Measurements from ENCODE around the gene ZPLD1. TPM values are rescaled to one million over a fixed set of nuclear protein-coding genes. Genes with fewer than 3 reads are reported as not detected.

The ZPLD1 gene
- total RNA-seq, 2 experiments from 2014 or later = not detected

DNA sequence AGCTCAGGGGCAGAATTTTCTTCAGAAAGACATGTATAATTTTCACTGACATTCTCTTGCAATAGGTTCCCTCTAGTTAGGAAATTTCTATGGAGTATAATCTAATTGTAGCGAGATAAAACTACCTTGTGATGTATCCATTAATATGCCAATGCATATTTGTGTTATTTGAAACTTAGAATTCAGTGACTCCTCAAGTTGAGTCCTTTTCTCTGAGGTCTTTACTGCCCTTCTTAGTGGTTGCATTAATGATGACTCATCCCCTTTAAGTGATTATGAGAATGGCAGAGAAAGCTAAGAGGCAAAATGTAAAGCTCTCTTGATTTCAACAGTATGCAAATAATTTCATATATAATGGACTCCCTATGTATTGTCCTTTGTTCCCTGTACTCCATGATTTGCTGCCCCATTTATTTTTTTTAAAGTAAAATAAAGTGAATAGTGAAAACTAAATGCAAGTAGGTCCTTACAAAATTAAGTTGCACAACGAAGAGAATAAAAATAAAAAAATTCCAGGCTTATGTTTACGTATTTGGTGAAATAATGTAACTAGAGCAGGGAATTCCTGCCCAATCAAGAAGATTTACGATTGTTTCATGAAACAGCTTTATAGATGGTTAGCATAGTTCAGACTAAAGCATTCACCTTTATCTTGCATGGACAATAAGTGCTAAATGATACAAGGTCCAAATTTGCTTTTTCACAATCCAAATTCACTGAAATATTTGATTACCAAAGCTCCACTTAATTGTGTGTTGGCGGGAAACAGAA, 78.1 kb downstream of the ZPLD1 start:
- no peaks in the 10 kb centered on the region for H3K9me3 Mint-ChIP-seq
- H3K4me3 Mint-ChIP-seq = no peak overlapping the region
- no peaks in the 10 kb centered on the region for H3K4me1 Mint-ChIP-seq
- H3K27me3 Mint-ChIP-seq = peaks cover 9% of the 10 kb centered on the region
- no peak for DNase-seq
- POLR2A ChIA-PET = no interaction called here
- H3K27ac Mint-ChIP-seq = no peak overlapping the region
- ATAC-seq (ENCODE audit: low read depth) = no peak
- no peaks in the 10 kb centered on the region for H3K36me3 Mint-ChIP-seq

DNA sequence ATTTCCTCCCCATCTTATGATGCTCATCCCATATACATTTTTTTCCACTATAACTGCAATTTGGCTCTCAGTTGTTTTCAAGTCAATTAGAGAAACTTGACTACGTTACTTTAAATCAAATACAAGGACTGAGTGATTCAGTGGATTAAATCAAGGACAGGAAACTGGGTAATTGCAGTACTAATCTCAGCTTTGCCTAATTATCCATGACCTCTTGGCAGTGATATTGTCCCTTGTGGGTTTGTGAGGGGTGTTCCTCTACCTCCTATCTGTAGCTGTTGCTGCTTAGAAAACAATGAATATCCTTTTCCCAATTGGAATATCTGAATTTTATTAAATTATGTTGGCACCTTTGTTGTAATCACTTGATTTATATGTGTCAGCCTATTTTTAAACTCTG, 79.4 kb downstream of the ZPLD1 start:
- POLR2A ChIA-PET = no interaction called here
- DNase-seq (no peak), ATAC-seq (ENCODE audit: low read depth) (no peak)
- Mint-ChIP-seq H3K27me3 (peaks cover 12% of the 10 kb centered on the region), H3K4me1 (no peaks in the 10 kb centered on the region), H3K36me3 (no peaks in the 10 kb centered on the region), H3K27ac (no peak overlapping the region), H3K9me3 (no peaks in the 10 kb centered on the region), H3K4me3 (no peak overlapping the region)

- H3K9me3 Mint-ChIP-seq = no peaks in the 10 kb centered on the region
- ATAC-seq (ENCODE audit: low read depth) (no peak), DNase-seq (no peak)
- no peaks in the 10 kb centered on the region for H3K36me3 Mint-ChIP-seq
- H3K27ac Mint-ChIP-seq = no peak overlapping the region
- no peak overlapping the region for H3K4me3 Mint-ChIP-seq
- H3K4me1 Mint-ChIP-seq = no peaks in the 10 kb centered on the region
- POLR2A ChIA-PET = no interaction called here
- H3K27me3 Mint-ChIP-seq = peaks cover 6% of the 10 kb centered on the region
Observed at GRCh38 chr3:102521246-102521645, 86.4 kb downstream of the ZPLD1 start.

- no peak for ATAC-seq (ENCODE audit: low read depth)
- POLR2A ChIA-PET = no interaction called here
- H3K27me3 Mint-ChIP-seq = peaks cover 9% of the 10 kb centered on the region
Observed at GRCh38 chr3:102525624-102526023, 90.8 kb downstream of the ZPLD1 start.

DNA sequence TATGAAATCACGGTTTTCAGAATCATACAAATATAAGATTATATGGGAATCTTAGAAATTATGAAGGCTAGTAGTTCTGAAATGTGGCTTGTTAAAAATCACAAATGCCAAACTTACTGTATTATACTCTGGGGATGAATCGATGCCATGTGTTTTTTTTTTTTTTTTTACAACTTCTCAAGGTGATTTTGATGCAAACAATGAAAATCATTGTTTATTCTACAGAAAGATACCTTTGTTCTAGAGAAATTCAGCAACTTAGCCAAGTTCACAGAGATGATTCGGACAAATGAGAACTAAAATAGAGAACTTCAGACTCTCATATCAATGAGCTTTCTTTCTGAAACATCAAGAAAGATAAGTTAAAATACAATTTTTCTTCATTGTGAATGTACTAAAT, 92.0 kb downstream of the ZPLD1 start:
- POLR2A ChIA-PET = interaction anchor here (0.7 kb wide), 1 partner anchor 836 kb away, joined by 3 read pairs; no protein-coding TSS in a partner anchor
- no peak for DNase-seq
- H3K27ac Mint-ChIP-seq = no peak overlapping the region
- H3K36me3 Mint-ChIP-seq = no peaks in the 10 kb centered on the region
- H3K9me3 Mint-ChIP-seq = no peaks in the 10 kb centered on the region
- ATAC-seq (ENCODE audit: low read depth) = no peak
- no peaks in the 10 kb centered on the region for H3K4me1 Mint-ChIP-seq
- H3K4me3 Mint-ChIP-seq = no peak overlapping the region
- peaks cover 7% of the 10 kb centered on the region for H3K27me3 Mint-ChIP-seq

More at GRCh38 chr3:102525624-102526023, 90.8 kb downstream of the ZPLD1 start:
- no peaks in the 10 kb centered on the region for H3K36me3 Mint-ChIP-seq
- no peaks in the 10 kb centered on the region for H3K4me1 Mint-ChIP-seq
- H3K4me3 Mint-ChIP-seq = no peak overlapping the region
- DNase-seq = no peak
- H3K9me3 Mint-ChIP-seq = no peaks in the 10 kb centered on the region
- no peak overlapping the region for H3K27ac Mint-ChIP-seq

DNA sequence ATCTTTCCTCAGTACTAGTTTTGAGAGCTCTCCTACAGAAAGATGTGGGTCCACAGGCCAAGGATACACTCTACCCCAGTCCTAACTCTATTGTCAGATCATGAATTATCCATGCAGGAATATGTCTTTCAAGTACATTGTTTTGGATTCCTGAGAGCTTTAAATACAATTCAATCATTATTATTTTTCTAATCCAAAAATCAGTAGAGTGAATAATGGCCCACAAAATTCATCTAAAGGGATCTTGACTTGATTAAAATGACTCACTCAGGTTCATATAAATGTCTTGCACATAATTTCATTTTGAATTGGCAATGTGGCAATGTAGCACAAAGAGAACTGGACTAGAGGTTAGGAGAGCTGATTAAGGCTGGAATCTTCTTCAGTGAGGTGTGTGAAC, 93.9 kb downstream of the ZPLD1 start:
- Mint-ChIP-seq H3K4me3 (no peak overlapping the region), H3K27ac (no peak overlapping the region), H3K27me3 (peaks cover 10% of the 10 kb centered on the region), H3K36me3 (no peaks in the 10 kb centered on the region), H3K9me3 (no peaks in the 10 kb centered on the region), H3K4me1 (peaks cover 5% of the 10 kb centered on the region)
- no peak for DNase-seq
- POLR2A ChIA-PET = no interaction called here
- ATAC-seq (ENCODE audit: low read depth) = no peak
